Spleen (tissue), 11 donors: ENCODE measurements around the gene SLC7A14. TPM values are rescaled to one million over a fixed set of nuclear protein-coding genes. Genes with fewer than 3 reads are reported as not detected.

Source experiments
- DNase-seq: peaks from one replicate; pipeline ENCODE4 v3.0.0-alpha.2; 2020
- H3K27ac ChIP-seq, 8 donors: fragments of 200-600 bp; sonication (generic) in 7 of 8; 1 replicate in 4 of 8; 2 replicates in 4 of 8; pipeline versions ENCODE4 v1.5.0 to v1.8.0; 2016 to 2021; ENCODE audit warnings: inconsistent platforms in 4 of 8, mild to moderate bottlenecking in 4 of 8, moderate library complexity in 1 of 8
- H3K27me3 ChIP-seq, 7 donors: fragments of 200-600 bp; sonication (generic) in 6 of 7; replicated peaks in 1 of 7; 1 replicate in 4 of 7; 2 replicates in 3 of 7; pipeline versions ENCODE4 v1.5.0 to v1.8.0; 2016 to 2021; ENCODE audit warnings: inconsistent platforms in 3 of 7, mild to moderate bottlenecking in 1 of 7
- H3K36me3 ChIP-seq, 6 donors: fragments of 200-600 bp; sonication (generic) in 5 of 6; 1 replicate in 4 of 6; 2 replicates in 2 of 6; pipeline versions ENCODE4 v1.5.0 to v1.8.0; 2016 to 2021; ENCODE audit warnings: inconsistent platforms in 2 of 6
- H3K4me1 ChIP-seq, 6 donors: fragments of 200-600 bp; sonication (generic) in 5 of 6; 1 replicate in 3 of 6; 2 replicates in 3 of 6; pipeline versions ENCODE4 v1.5.0 to v1.8.0; 2016 to 2021; ENCODE audit warnings: inconsistent platforms in 3 of 6
- H3K4me3 ChIP-seq, 8 donors: fragments of 200-600 bp; sonication (generic) in 7 of 8; 1 replicate in 4 of 8; 2 replicates in 4 of 8; pipeline versions ENCODE4 v1.5.0 to v1.8.0; 2016 to 2021; ENCODE audit warnings: inconsistent platforms in 4 of 8, mild to moderate bottlenecking in 4 of 8, moderate library complexity in 2 of 8
- H3K9me3 ChIP-seq, 8 donors: fragments of 200-600 bp; sonication (generic) in 7 of 8; 1 replicate in 4 of 8; 2 replicates in 4 of 8; pipeline versions ENCODE4 v1.5.0 to v1.8.0; 2016 to 2021; ENCODE audit warnings: inconsistent platforms in 4 of 8
- POLR2A ChIP-seq, 3 donors: fragments of 450-650 bp; IDR thresholded peaks; one replicate each; pipeline ENCODE4 v1.5.1; 2017; ENCODE audit warnings: antibody characterized with exemption in 3 of 3, mild to moderate bottlenecking in 1 of 3
- POLR2AphosphoS5 ChIP-seq, 3 donors: sonication (generic); formaldehyde crosslinking; IDR thresholded peaks; one replicate each; pipeline ENCODE4 v1.5.1; 2017; ENCODE audit warnings: antibody characterized with exemption in 3 of 3
- WGBS, 5 donors: extraction: QIAGEN DNeasy Blood & Tissue Kit in 3 of 5; methylation state at CpG; one replicate each; pipeline versions ENCODE4 v1.1.5 to v1.1.7; 2013 to 2018; 5-methylcytosine and 5-hydroxymethylcytosine counted together
- intact Hi-C: fragments of 100-400 bp; cut with DNase I; formaldehyde crosslinking; loops from one replicate; pipeline ENCODE4 v1.15.0; 2023; ENCODE audit warnings: low total_unique reads
- polyA plus RNA-seq, 3 donors: library from polyadenylated mRNA; stranded (reverse); fragments of 200-250 nt; gene quantifications; one replicate each; pipeline ENCODE4 v1.2.1, GENCODE V29; 2013
- total RNA-seq, 7 donors: library from RNA; depleted of rRNA in 3 of 7; stranded (reverse); fragments of >200 nt in 3 of 7; fragmentation: NEBNext Ultra II Directional in 4 of 7; extraction: Animal tissue kit (Norgen Biotek cat#: 25700) in 4 of 7; gene quantifications; one replicate each; pipeline versions ENCODE4 v1.1.0 to v1.2.1, GENCODE V29; 2016 to 2021
- TF ChIP-seq, protein P1 (sequence below), 11 experiments: fragments of 200-600 bp in 7 of 11; fragments of 450-650 bp in 4 of 11; sonication (generic) in 4 of 11; IDR thresholded peaks in 8 of 11; conservative IDR thresholded peaks in 3 of 11; 1 replicate in 7 of 11; 2 replicates in 4 of 11; pipeline versions ENCODE4 v1.4.0 to v1.8.0; 2016 to 2021; ENCODE audit warnings: antibody characterized with exemption in 11 of 11, inconsistent platforms in 4 of 11, mild to moderate bottlenecking in 1 of 11
- donor health status: healthy with polysubstance abuse.
- donor health status: DM: no; HTN: no; CAD: no; lungs with moderate emphysema.
- donor health status: DM: no; HTN: no; CAD: no.
- donor health status: Bipolar disorder and iron deficiency.
- donor health status: healthy.
- donor health status: DM: no; HTN: no; CAD: no.
- donor health status: DM: yes; HTN: yes; CAD: no.

SLC7A14 gene
- total and polyA plus RNA-seq, 10 donors, result under 0.01 TPM; not detected in 9

DNA sequence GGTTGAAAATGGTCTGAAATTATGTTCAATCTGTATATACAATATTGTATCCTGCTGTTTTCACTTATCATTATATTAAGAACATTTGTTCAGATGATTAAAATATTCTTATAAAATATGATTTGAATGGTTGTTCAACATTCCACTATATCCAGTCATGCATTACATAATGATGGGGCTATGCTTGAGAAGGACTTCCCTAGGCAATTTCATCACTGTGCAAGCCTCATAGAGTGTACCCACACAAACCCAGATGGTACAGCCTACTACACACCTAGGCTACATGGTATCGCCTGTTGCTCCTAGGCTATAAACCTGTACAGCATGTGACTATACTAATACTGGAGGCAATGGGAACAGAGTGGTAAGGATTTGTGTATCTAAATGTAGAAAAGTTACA is 30.5 kb downstream of the SLC7A14 start:
- H3K36me3 ChIP-seq, result no peaks in the 10 kb centered on the region
- DNase-seq, result no peak
- no peaks in the 10 kb centered on the region for H3K4me1 ChIP-seq
- WGBS, 5 donors, result 92 to 100% (median 97%) methylated on average over 1 of the region's 1 CpG
- H3K27me3 ChIP-seq, result no peaks in the 10 kb centered on the region
- H3K4me3 ChIP-seq, result no peak overlapping the region
- TF ChIP-seq POLR2AphosphoS5 (IDR thresholded peaks at IDR 0.05) (no peak), POLR2A (IDR thresholded peaks at IDR 0.05) (no peak)
- TF ChIP-seq, protein P1, sequence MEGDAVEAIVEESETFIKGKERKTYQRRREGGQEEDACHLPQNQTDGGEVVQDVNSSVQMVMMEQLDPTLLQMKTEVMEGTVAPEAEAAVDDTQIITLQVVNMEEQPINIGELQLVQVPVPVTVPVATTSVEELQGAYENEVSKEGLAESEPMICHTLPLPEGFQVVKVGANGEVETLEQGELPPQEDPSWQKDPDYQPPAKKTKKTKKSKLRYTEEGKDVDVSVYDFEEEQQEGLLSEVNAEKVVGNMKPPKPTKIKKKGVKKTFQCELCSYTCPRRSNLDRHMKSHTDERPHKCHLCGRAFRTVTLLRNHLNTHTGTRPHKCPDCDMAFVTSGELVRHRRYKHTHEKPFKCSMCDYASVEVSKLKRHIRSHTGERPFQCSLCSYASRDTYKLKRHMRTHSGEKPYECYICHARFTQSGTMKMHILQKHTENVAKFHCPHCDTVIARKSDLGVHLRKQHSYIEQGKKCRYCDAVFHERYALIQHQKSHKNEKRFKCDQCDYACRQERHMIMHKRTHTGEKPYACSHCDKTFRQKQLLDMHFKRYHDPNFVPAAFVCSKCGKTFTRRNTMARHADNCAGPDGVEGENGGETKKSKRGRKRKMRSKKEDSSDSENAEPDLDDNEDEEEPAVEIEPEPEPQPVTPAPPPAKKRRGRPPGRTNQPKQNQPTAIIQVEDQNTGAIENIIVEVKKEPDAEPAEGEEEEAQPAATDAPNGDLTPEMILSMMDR (IDR thresholded peaks at IDR 0.05 in 8 of 11, conservative IDR thresholded peaks at IDR 0.05 in 3 of 11), result no peak
- H3K27ac ChIP-seq, result no peak overlapping the region
- intact Hi-C loops, result no loop called here
- H3K9me3 ChIP-seq, result no peaks in the 10 kb centered on the region

- DNase-seq, result no peak
- Histone ChIP-seq H3K27me3 (no peaks in the 10 kb centered on the region), H3K4me3 (no peak overlapping the region), H3K36me3 (no peaks in the 10 kb centered on the region), H3K4me1 (no peaks in the 10 kb centered on the region), H3K9me3 (no peaks in the 10 kb centered on the region), H3K27ac (no peak overlapping the region)
- TF ChIP-seq, protein P1 (IDR thresholded peaks at IDR 0.05 in 8 of 11, conservative IDR thresholded peaks at IDR 0.05 in 3 of 11), result no peak
- TF ChIP-seq POLR2A (IDR thresholded peaks at IDR 0.05) (no peak), POLR2AphosphoS5 (IDR thresholded peaks at IDR 0.05) (no peak)
- 70 to 79% (median 75%) methylated on average over 4 of the region's 4 CpGs for WGBS, 5 donors
- intact Hi-C loops, result no loop called here
Measured at GRCh38 chr3:170553788-170554757, 31.8 kb downstream of the SLC7A14 start.

DNA sequence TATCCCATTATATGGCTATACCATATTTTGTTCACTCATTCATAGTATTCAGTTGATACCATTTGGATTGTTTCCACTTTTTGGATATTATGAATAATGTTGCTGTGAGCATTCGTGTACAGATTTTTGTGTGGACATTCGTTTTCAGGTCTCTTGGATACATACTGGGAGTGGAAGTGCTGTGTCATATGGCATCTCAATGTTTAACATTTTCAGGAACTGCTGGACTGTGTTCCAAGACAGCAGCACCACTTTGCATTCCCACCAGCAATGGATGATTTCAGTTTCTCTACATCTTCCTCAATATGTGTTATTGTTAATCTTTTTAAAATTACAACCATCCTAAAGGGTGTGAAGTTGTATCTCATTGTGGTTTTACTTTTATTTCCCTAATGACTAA is 34.6 kb downstream of the SLC7A14 start:
- no peak for DNase-seq
- intact Hi-C loops, result no loop called here
- WGBS, 5 donors, result 65 to 77% (median 65%) methylated on average over 2 of the region's 2 CpGs
- H3K36me3 ChIP-seq, result no peaks in the 10 kb centered on the region
- no peaks in the 10 kb centered on the region for H3K9me3 ChIP-seq
- no peaks in the 10 kb centered on the region for H3K4me1 ChIP-seq
- H3K27ac ChIP-seq, result no peak overlapping the region
- no peak overlapping the region for H3K4me3 ChIP-seq
- peaks cover 0 to 3% (median 0%) of the 10 kb centered on the region in 7 donors for H3K27me3 ChIP-seq
- TF ChIP-seq, protein P1 (IDR thresholded peaks at IDR 0.05 in 8 of 11, conservative IDR thresholded peaks at IDR 0.05 in 3 of 11), result no peak
- TF ChIP-seq POLR2AphosphoS5 (IDR thresholded peaks at IDR 0.05), result no peak
- no peak for TF ChIP-seq POLR2A (IDR thresholded peaks at IDR 0.05)

- H3K36me3 ChIP-seq, result no peaks in the 10 kb centered on the region
- 82 to 93% (median 89%) methylated on average over 3 of the region's 3 CpGs for WGBS, 5 donors
- no peak overlapping the region for H3K4me3 ChIP-seq
- H3K4me1 ChIP-seq, result no peaks in the 10 kb centered on the region
- DNase-seq, result no peak
- H3K27ac ChIP-seq, result no peak overlapping the region
- no peak for TF ChIP-seq POLR2AphosphoS5 (IDR thresholded peaks at IDR 0.05)
- TF ChIP-seq, protein P1 (IDR thresholded peaks at IDR 0.05 in 8 of 11, conservative IDR thresholded peaks at IDR 0.05 in 3 of 11), result no peak
- TF ChIP-seq POLR2A (IDR thresholded peaks at IDR 0.05), result no peak
- no peaks in the 10 kb centered on the region for H3K9me3 ChIP-seq
- intact Hi-C loops, result no loop called here
- peaks cover 0 to 6% (median 0%) of the 10 kb centered on the region in 7 donors for H3K27me3 ChIP-seq
Measured at GRCh38 chr3:170542704-170543103, 43.2 kb downstream of the SLC7A14 start.
